Gastrocnemius medialis (tissue), 4 donors: ENCODE results near the gene CHDH. TPM values are rescaled to one million over a fixed set of nuclear protein-coding genes. Genes with fewer than 3 reads are reported as not detected.
A peak's percentile ranks its signal among the peaks of the same experiment; 100 is the strongest.

ENCODE experiments used
- ATAC-seq, 2 donors: fragments of 150-250 bp; one replicate each; pipeline ENCODE4 v1.9.1; 2016
- DNase-seq, 2 donors: peaks; one replicate each; pipeline ENCODE4 v3.0.0-alpha.2; 2019
- H3K27ac ChIP-seq, 4 donors: fragments of 200-600 bp; sonication (generic); 1 replicate in 1 of 4; 2 replicates in 3 of 4; pipeline ENCODE4 v1.5.1; 2016 to 2018; ENCODE audit warnings: mild to moderate bottlenecking in 2 of 4, moderate library complexity in 1 of 4
- H3K27me3 ChIP-seq, 3 donors: fragments of 200-600 bp; sonication (generic) in 2 of 3; 1 replicate in 1 of 3; 2 replicates in 2 of 3; pipeline versions ENCODE4 v1.5.1 to v1.6.0; 2016 to 2019; ENCODE audit warnings: mild to moderate bottlenecking in 1 of 3, moderate library complexity in 1 of 3
- H3K36me3 ChIP-seq, 2 donors: fragments of 200-600 bp; sonication (generic) in 1 of 2; one replicate each; pipeline ENCODE4 v1.5.1; 2017 to 2018
- H3K4me1 ChIP-seq, 2 donors: fragments of 200-600 bp; sonication (generic) in 1 of 2; one replicate each; pipeline ENCODE4 v1.5.1; 2016 to 2017; ENCODE audit warnings: mild to moderate bottlenecking in 2 of 2
- H3K4me3 ChIP-seq, 4 donors: fragments of 200-600 bp; sonication (generic) in 3 of 4; 1 replicate in 1 of 4; 2 replicates in 3 of 4; pipeline ENCODE4 v1.5.1; 2016 to 2019; ENCODE audit warnings: mild to moderate bottlenecking in 2 of 4
- H3K9me3 ChIP-seq, 3 donors: fragments of 200-600 bp; sonication (generic) in 2 of 3; 1 replicate in 1 of 3; 2 replicates in 2 of 3; pipeline ENCODE4 v1.5.1; 2016 to 2019
- CTCF ChIP-seq, 5 experiments: fragments of 450-650 bp in 3 of 5; fragments of 200-600 bp in 2 of 5; sonication (generic) in 2 of 5; IDR thresholded peaks in 4 of 5; conservative IDR thresholded peaks in 1 of 5; 1 replicate in 4 of 5; 2 replicates in 1 of 5; pipeline ENCODE4 v1.5.1; 2016 to 2019; ENCODE audit warnings: antibody characterized with exemption in 5 of 5, mild to moderate bottlenecking in 3 of 5, moderate library complexity in 3 of 5
- POLR2A ChIP-seq, 2 donors: fragments of 450-650 bp; IDR thresholded peaks; one replicate each; pipeline ENCODE4 v1.6.1; 2017; ENCODE audit warnings: antibody characterized with exemption in 2 of 2, mild to moderate bottlenecking in 2 of 2, moderate library complexity in 2 of 2
- in situ Hi-C, 4 donors: fragments of 200-750 bp; cut with MboI; loops; one replicate each; pipeline versions ENCODE4 v1.15.0 to v1.8.0; 2017; ENCODE audit warnings: low sequenced_read_pairs in 4 of 4
- intact Hi-C: fragments of 100-400 bp; cut with DNase I; formaldehyde crosslinking; loops from one replicate; pipeline ENCODE4 v1.15.1; 2023; ENCODE audit warnings: low total_unique reads
- total RNA-seq, 4 donors: library from RNA; depleted of rRNA; stranded (reverse); fragments of >200 nt; gene quantifications; one replicate each; pipeline versions ENCODE4 v1.1.0 to v1.2.3, GENCODE V29; 2016

The CHDH gene
- total RNA-seq, 4 donors from 2014 or later: 3.1 to 6.5 (median 3.6) TPM

- TF ChIP-seq POLR2A (IDR thresholded peaks at IDR 0.05): no peak
- TF ChIP-seq CTCF (IDR thresholded peaks at IDR 0.05 in 4 of 5, conservative IDR thresholded peaks at IDR 0.05 in 1 of 5): no peak
- no peak for DNase-seq
- H3K27ac ChIP-seq: no peak overlapping the region
- no peaks in the 10 kb centered on the region for H3K9me3 ChIP-seq
- no peaks in the 10 kb centered on the region for H3K36me3 ChIP-seq
- intact Hi-C loops: no loop called here
- no peaks in the 10 kb centered on the region for H3K27me3 ChIP-seq
- no peak overlapping the region for H3K4me3 ChIP-seq
- in situ Hi-C loops: no loop called here
- ATAC-seq: no peak
- H3K4me1 ChIP-seq: peaks cover 0 to 5% of the 10 kb centered on the region in 2 donors
These were observed 32.3 kb downstream of the CHDH start for GRCh38 chr3:53813876-53814275.

GRCh38 chr3:53813229-53813628 is 33.0 kb downstream of the CHDH start:
- Histone ChIP-seq H3K27ac (no peak overlapping the region), H3K36me3 (no peaks in the 10 kb centered on the region), H3K4me1 (peaks cover 0 to 5% of the 10 kb centered on the region in 2 donors), H3K4me3 (no peak overlapping the region), H3K9me3 (no peaks in the 10 kb centered on the region), H3K27me3 (no peaks in the 10 kb centered on the region)
- in situ Hi-C loops (no loop called here), intact Hi-C loops (no loop called here)
- DNase-seq: peak in 1 of 2 donors; percentile 48
- TF ChIP-seq POLR2A (IDR thresholded peaks at IDR 0.05) (no peak), CTCF (IDR thresholded peaks at IDR 0.05 in 4 of 5, conservative IDR thresholded peaks at IDR 0.05 in 1 of 5) (peak in 1 of 5 experiments; percentile 21)
- ATAC-seq: peak; percentile 75 to 88

- no peak for ATAC-seq
- TF ChIP-seq CTCF (IDR thresholded peaks at IDR 0.05 in 4 of 5, conservative IDR thresholded peaks at IDR 0.05 in 1 of 5): no peak
- no peak for TF ChIP-seq POLR2A (IDR thresholded peaks at IDR 0.05)
- H3K36me3 ChIP-seq: no peaks in the 10 kb centered on the region
- DNase-seq: no peak
- H3K9me3 ChIP-seq: no peaks in the 10 kb centered on the region
- H3K4me3 ChIP-seq: no peak overlapping the region
- H3K27me3 ChIP-seq: no peaks in the 10 kb centered on the region
- intact Hi-C loops: no loop called here
- peaks cover 0 to 5% of the 10 kb centered on the region in 2 donors for H3K4me1 ChIP-seq
- no peak overlapping the region for H3K27ac ChIP-seq
- in situ Hi-C loops: no loop called here
These were observed 33.8 kb downstream of the CHDH start for GRCh38 chr3:53812434-53812833.

- in situ Hi-C loops: no loop called here
- TF ChIP-seq CTCF (IDR thresholded peaks at IDR 0.05 in 4 of 5, conservative IDR thresholded peaks at IDR 0.05 in 1 of 5) (no peak), POLR2A (IDR thresholded peaks at IDR 0.05) (no peak)
- no peaks in the 10 kb centered on the region for H3K27me3 ChIP-seq
- intact Hi-C loops: no loop called here
- DNase-seq (no peak), ATAC-seq (no peak)
- H3K9me3 ChIP-seq: no peaks in the 10 kb centered on the region
- no peak overlapping the region for H3K27ac ChIP-seq
- peaks cover 5 to 6% of the 10 kb centered on the region in 2 donors for H3K4me1 ChIP-seq
- no peaks in the 10 kb centered on the region for H3K36me3 ChIP-seq
- no peak overlapping the region for H3K4me3 ChIP-seq
These were observed 34.9 kb downstream of the CHDH start for GRCh38 chr3:53811143-53811927.
